T-helper 2 cell (primary cell): ENCODE measurements around the gene CYP2C18.
"Not testable (repeated sequence)": the region's sequence is repeated elsewhere in the genome, so short reads cannot be mapped to it uniquely, and the experiment has no call there.

Experiments
- DNase-seq, 5 experiments: peaks; one replicate each; pipeline versions ENCODE4 v3.0.0 to v3.0.0-alpha.2; 2012 to 2022

CYP2C18 gene

DNA sequence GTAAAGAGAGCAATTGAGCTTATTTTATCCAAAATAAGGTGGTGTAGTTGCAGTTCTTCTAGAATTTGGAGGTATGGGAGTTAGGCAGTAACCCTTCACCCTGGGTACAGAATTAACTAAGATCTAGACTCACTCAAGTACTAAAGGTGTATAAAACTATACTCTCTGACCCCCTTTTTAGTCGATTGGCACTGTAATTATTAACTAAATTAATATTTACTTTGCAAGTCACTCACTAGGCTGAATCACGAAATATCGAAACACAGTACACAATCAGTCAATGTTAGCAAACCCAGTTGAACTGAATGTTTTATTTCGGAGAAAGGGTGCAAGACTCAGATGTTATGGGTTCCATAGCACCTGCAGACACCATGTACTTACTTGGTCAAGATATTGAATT lies 64.3 kb downstream of the CYP2C18 start:
- DNase-seq: no peak

DNA sequence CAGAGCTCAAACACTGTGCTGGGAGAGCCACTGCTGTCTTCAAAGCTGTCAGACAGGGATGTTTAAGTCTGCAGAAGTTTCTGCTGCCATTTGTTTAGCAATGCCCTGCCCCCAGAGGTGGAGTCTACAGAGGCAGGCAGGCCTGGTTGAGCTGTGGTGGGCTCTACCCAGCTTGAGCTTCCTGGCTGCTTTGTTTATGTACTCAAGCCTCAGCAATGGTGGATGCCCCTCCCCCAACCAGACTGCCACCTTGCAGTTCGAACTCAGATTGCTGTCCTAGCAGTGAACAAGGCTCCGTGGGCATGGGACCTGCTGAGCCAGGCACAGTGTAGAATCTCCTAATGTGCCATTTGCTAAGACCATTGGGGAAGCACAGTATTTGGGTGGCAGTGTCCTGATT lies 74.4 kb downstream of the CYP2C18 start:
- DNase-seq: no peak

GRCh38 chr10:94760586-94761178 lies 77.2 kb downstream of the CYP2C18 start:
- no peak for DNase-seq

DNA sequence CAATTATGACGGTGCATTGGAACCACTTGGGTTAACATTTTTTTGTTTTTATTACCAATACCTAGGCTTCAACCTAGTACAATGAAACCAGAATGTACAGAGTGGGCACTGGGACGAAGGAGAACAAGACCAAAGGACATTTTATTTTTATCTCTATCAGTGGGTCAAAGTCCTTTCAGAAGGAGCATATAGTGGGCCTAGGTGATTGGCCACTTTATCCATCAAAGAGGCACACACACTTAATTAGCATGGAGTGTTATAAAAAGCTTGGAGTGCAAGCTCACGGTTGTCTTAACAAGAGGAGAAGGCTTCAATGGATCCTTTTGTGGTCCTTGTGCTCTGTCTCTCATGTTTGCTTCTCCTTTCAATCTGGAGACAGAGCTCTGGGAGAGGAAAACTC lies 78.9 kb downstream of the CYP2C18 start, which contains the start of gene CYP2C19:
Gene CYP2C19 (plus strand): TSS at position 289 of the 400 bp plus-strand sequence. CDS start 25 bp downstream, at position 314.
- no peak for DNase-seq

GRCh38 chr10:94775425-94775824 lies 91.9 kb downstream of the CYP2C18 start:
- not testable (repeated sequence) for DNase-seq

GRCh38 chr10:94777886-94778458 lies 94.4 kb downstream of the CYP2C18 start:
- no peak for DNase-seq

GRCh38 chr10:94780844-94781243 lies 97.3 kb downstream of the CYP2C18 start:
- DNase-seq: no peak

DNA sequence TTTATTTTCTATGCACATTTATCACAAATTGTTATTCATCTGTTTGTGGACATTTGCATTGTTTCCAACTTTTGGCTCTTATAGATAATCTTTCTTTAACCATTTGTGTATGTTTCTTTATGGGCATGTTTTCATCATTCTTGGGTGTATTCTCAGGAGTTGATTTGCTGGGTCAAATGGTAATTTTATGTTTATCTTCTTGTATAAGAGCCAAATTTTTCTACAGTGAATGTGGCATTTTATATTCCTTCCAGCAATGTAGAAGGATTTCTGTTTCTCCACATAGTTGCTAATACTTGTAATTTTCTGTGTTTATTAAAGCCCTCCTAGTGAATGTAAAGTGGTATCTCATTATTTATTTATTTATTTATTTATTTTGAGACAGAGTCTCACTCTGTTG lies 100.7 kb downstream of the CYP2C18 start:
- DNase-seq: no peak

DNA sequence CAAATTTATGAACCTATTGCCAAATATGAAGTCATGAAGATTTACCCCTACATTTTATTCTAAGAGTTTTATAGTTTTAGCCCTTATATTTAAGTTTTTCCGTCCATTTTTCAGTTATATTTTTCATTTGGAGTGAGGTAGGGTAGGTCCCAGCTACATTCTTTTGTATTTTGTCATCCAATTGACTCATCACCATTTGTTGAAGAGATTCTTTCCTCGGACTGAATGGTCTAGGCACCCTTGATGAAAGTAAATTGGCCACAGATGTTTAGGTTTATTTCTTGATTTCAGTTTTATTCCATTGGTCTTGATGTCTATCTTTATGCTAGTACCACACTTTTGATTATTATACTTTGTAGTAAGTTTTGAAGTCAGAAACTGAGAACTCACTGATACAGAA lies 101.7 kb downstream of the CYP2C18 start:
- no peak for DNase-seq
